K562 (cell line): Measurements from ENCODE around the gene TSSK2. TPM values are rescaled to one million over a fixed set of nuclear protein-coding genes. Genes with fewer than 3 reads are reported as not detected.
A peak's percentile ranks its signal among the peaks of the same experiment; 100 is the strongest.

Source experiments
- BACH1 ChIP-seq: fragments of 200-800 bp; sonication (Bioruptor generic); IDR thresholded peaks from 2 replicates; pipeline ENCODE4 v1.6.1; 2016; ENCODE audit warnings: missing genetic modification characterization, missing compliant biosample characterization
- CCNT2 ChIP-seq: IDR thresholded peaks from 2 replicates; pipeline ENCODE4 v1.6.1; 2011; ENCODE audit warnings: borderline replicate concordance, low read depth, mild to moderate bottlenecking, moderate library complexity, mixed read lengths, low read length; ENCODE audit not compliant: insufficient read length; ENCODE audit errors: extremely low read depth
- ELF2 ChIP-seq: fragments of 250-450 bp; sonication (Bioruptor Pico); IDR thresholded peaks from 2 replicates; pipeline ENCODE4 v1.5.0; 2021; ENCODE audit warnings: mild to moderate bottlenecking
- EP300 ChIP-seq: IDR thresholded peaks from 2 replicates; pipeline ENCODE4 v1.6.1; 2012; ENCODE audit warnings: low read length, improper control_type of control experiment
- FIP1L1 ChIP-seq: fragments of 200-400 bp; formaldehyde crosslinking; IDR thresholded peaks from 2 replicates; pipeline ENCODE4 v1.6.1; 2018; ENCODE audit warnings: mild to moderate bottlenecking, low read depth, low read length; ENCODE audit not compliant: poor library complexity, severe bottlenecking
- FOSL1 ChIP-seq: fragments of 200-800 bp; sonication (Bioruptor generic); conservative IDR thresholded peaks from 2 replicates; pipeline ENCODE4 v1.6.1; 2016; ENCODE audit warnings: missing genetic modification characterization, missing compliant biosample characterization
- NCOA1 ChIP-seq: fragments of 450-650 bp; IDR thresholded peaks from 2 replicates; pipeline ENCODE4 v1.6.1; 2016; ENCODE audit warnings: low read depth
- NR2C2 ChIP-seq, 2 experiments: fragments of 200-800 bp in 1 of 2; sonication (Bioruptor generic) in 1 of 2; sonication (generic) in 1 of 2; formaldehyde crosslinking in 1 of 2; IDR thresholded peaks; 2 replicates each; pipeline versions ENCODE4 v1.6.1 to v1.8.0; 2016 to 2022; ENCODE audit warnings: mild to moderate bottlenecking in 1 of 2, missing compliant biosample characterization in 1 of 2, missing genetic modification characterization in 1 of 2, missing genetic modification reagents in 1 of 2
- PPARD ChIP-seq: fragments of 250-450 bp; sonication (Bioruptor Pico); IDR thresholded peaks from 2 replicates; pipeline ENCODE4 v1.8.0; 2022; ENCODE audit warnings: inconsistent platforms, mild to moderate bottlenecking, moderate library complexity
- RBM25 ChIP-seq: fragments of 200-400 bp; formaldehyde crosslinking; IDR thresholded peaks from 2 replicates; pipeline ENCODE4 v1.6.1; 2018; ENCODE audit warnings: low read length, low read depth, moderate library complexity; ENCODE audit not compliant: severe bottlenecking
- RFX1 ChIP-seq: fragments of 450-650 bp; IDR thresholded peaks from 2 replicates; pipeline ENCODE4 v1.6.1; 2016; ENCODE audit warnings: mild to moderate bottlenecking, moderate library complexity
- SOX6 ChIP-seq: fragments of 450-650 bp; IDR thresholded peaks from 2 replicates; pipeline ENCODE4 v1.6.1; 2014; ENCODE audit warnings: mild to moderate bottlenecking
- STAT5B ChIP-seq: fragments of 250-450 bp; sonication (Bioruptor Pico); IDR thresholded peaks from 2 replicates; pipeline ENCODE4 v1.8.0; 2021; ENCODE audit warnings: mild to moderate bottlenecking, inconsistent platforms
- THRAP3 ChIP-seq: fragments of 450-650 bp; IDR thresholded peaks from 2 replicates; pipeline ENCODE4 v1.6.1; 2016; ENCODE audit warnings: mild to moderate bottlenecking, inconsistent platforms, borderline replicate concordance
- ZNF512 ChIP-seq: IDR thresholded peaks from 2 replicates; pipeline ENCODE4 v1.6.1; 2016; ENCODE audit warnings: missing genetic modification characterization, missing compliant biosample characterization
- ZNF561 ChIP-seq: fragments of 450-650 bp; formaldehyde crosslinking; conservative IDR thresholded peaks from 2 replicates; pipeline ENCODE4 v1.4.0; 2020; ENCODE audit warnings: mild to moderate bottlenecking, moderate library complexity
- ZNF644 ChIP-seq: fragments of 200-800 bp; sonication (Bioruptor generic); IDR thresholded peaks from 2 replicates; pipeline ENCODE4 v1.6.1; 2016; ENCODE audit warnings: low read depth, missing genetic modification characterization, missing compliant biosample characterization
- polyA plus RNA-seq, 8 experiments: library from polyadenylated mRNA; depleted of rRNA in 4 of 8; stranded (reverse) in 5 of 8; unstranded in 3 of 8; fragments of >200 nt; fragmentation: Nextera tagmentation in 2 of 8; fragmentation: Illumina TruSeq in 1 of 8; extraction: Ambion mirVana in 2 of 8; extraction: Trizol in 1 of 8; gene quantifications; 2 replicates each; pipeline versions ENCODE4 v1.2.1 to v1.2.3, GENCODE V29; 2011 to 2014; ENCODE audit warnings: inconsistent platforms in 1 of 8, missing spikeins in 1 of 8
- total RNA-seq, 7 experiments: library from RNA; depleted of rRNA in 6 of 7; stranded (reverse); fragments of >200 nt in 6 of 7; fragmentation: Illumina TruSeq in 2 of 7; extraction: Trizol in 2 of 7; gene quantifications; 2 replicates each; pipeline versions ENCODE4 v1.2.1 to v1.2.3, GENCODE V29; 2011 to 2021; ENCODE audit warnings: low replicate concordance in 1 of 7
- TF ChIP-seq, protein P1 (sequence below): fragments of 450-650 bp; formaldehyde crosslinking; IDR thresholded peaks from 2 replicates; pipeline ENCODE4 v1.4.0; 2022; ENCODE audit warnings: missing genetic modification characterization
- TF ChIP-seq, protein P2 (sequence below): fragments of 250-450 bp; sonication (Bioruptor Pico); IDR thresholded peaks from 2 replicates; pipeline ENCODE4 v1.4.0; 2020; ENCODE audit warnings: mild to moderate bottlenecking, moderate library complexity
- TF ChIP-seq, protein P3 (sequence below): fragments of 450-650 bp; IDR thresholded peaks from 2 replicates; pipeline ENCODE4 v1.6.1; 2016

The TSSK2 gene
- total and polyA plus RNA-seq, 9 of the 15 experiments (the other 6 are each of a cell fraction or from before 2014, with no cell fraction given) = 0.04 TPM; not detected in 8

DNA sequence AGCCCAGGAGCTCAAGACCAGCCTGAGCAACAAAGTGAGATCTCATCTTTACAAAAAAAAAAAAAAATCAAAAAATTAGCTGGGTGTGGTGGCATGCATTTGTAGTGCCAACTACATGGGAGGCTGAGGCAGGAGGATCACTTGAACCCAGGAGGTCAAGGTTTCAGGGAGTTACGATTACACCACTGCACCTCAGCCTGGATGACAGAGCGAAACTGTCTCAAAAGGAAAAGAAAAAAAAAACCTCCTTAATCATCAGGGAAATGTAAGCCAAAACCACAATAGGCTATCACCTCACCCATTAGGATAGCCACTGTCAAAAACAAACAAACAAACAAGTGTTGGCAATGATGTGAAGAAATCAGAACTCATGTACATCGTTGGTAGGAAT lies 22.3 kb upstream of the TSSK2 start (continued):
- no peak for TF ChIP-seq FOSL1 (tag)
- 0 out of 2 replicates have a peak, but pooled peaks have one; percentile 12 for TF ChIP-seq ZNF561
- TF ChIP-seq BACH1 (tag) = peak; percentile 69; the same call in 1 of the 2 replicates
- peak; percentile 50 for TF ChIP-seq RBM25
- peak; percentile 31; the same call in 1 of the 2 replicates for TF ChIP-seq THRAP3
- TF ChIP-seq EP300 = peak; percentile 43
- no peak for TF ChIP-seq RFX1
- peak; percentile 65; the same call in 1 of the 2 replicates for TF ChIP-seq NCOA1
- no peak for TF ChIP-seq CCNT2
- TF ChIP-seq ELF2 (CRISPR knock-in tag) = 0 out of 2 replicates have a peak, but pooled peaks have one; percentile 10
- no peak for TF ChIP-seq ZNF644 (tag)
- 0 out of 2 replicates have a peak, but pooled peaks have one; percentile 37 for TF ChIP-seq ZNF512 (tag)
- 0 out of 2 replicates have a peak, but pooled peaks have one; percentile 54 for TF ChIP-seq STAT5B (CRISPR knock-in tag)
- TF ChIP-seq, protein P1, sequence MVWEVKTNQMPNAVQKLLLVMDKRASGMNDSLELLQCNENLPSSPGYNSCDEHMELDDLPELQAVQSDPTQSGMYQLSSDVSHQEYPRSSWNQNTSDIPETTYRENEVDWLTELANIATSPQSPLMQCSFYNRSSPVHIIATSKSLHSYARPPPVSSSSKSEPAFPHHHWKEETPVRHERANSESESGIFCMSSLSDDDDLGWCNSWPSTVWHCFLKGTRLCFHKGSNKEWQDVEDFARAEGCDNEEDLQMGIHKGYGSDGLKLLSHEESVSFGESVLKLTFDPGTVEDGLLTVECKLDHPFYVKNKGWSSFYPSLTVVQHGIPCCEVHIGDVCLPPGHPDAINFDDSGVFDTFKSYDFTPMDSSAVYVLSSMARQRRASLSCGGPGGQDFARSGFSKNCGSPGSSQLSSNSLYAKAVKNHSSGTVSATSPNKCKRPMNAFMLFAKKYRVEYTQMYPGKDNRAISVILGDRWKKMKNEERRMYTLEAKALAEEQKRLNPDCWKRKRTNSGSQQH (CRISPR knock-in tag) = peak; percentile 55; the same call in 1 of the 2 replicates
- no peak for TF ChIP-seq PPARD
- TF ChIP-seq, protein P2, sequence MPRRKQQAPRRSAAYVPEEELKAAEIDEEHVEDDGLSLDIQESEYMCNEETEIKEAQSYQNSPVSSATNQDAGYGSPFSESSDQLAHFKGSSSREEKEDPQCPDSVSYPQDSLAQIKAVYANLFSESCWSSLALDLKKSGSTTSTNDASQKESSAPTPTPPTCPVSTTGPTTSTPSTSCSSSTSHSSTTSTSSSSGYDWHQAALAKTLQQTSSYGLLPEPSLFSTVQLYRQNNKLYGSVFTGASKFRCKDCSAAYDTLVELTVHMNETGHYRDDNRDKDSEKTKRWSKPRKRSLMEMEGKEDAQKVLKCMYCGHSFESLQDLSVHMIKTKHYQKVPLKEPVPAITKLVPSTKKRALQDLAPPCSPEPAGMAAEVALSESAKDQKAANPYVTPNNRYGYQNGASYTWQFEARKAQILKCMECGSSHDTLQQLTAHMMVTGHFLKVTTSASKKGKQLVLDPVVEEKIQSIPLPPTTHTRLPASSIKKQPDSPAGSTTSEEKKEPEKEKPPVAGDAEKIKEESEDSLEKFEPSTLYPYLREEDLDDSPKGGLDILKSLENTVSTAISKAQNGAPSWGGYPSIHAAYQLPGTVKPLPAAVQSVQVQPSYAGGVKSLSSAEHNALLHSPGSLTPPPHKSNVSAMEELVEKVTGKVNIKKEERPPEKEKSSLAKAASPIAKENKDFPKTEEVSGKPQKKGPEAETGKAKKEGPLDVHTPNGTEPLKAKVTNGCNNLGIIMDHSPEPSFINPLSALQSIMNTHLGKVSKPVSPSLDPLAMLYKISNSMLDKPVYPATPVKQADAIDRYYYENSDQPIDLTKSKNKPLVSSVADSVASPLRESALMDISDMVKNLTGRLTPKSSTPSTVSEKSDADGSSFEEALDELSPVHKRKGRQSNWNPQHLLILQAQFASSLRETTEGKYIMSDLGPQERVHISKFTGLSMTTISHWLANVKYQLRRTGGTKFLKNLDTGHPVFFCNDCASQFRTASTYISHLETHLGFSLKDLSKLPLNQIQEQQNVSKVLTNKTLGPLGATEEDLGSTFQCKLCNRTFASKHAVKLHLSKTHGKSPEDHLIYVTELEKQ (CRISPR knock-in tag) = 0 out of 2 replicates have a peak, but pooled peaks have one; percentile 2
- peak; percentile 7; the same call in 1 of the 2 replicates for TF ChIP-seq SOX6
- no peak for TF ChIP-seq NR2C2 (CRISPR knock-in tag; IDR thresholded peaks at IDR 0.05)
- TF ChIP-seq NR2C2 (tag; IDR thresholded peaks at IDR 0.05) = peak; percentile 49
- TF ChIP-seq FIP1L1 = no peak
- TF ChIP-seq, protein P3, sequence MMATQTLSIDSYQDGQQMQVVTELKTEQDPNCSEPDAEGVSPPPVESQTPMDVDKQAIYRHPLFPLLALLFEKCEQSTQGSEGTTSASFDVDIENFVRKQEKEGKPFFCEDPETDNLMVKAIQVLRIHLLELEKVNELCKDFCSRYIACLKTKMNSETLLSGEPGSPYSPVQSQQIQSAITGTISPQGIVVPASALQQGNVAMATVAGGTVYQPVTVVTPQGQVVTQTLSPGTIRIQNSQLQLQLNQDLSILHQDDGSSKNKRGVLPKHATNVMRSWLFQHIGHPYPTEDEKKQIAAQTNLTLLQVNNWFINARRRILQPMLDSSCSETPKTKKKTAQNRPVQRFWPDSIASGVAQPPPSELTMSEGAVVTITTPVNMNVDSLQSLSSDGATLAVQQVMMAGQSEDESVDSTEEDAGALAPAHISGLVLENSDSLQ = peak; percentile 27; the same call in 1 of the 2 replicates
